HG03521 (cell line): ENCODE results near the gene CEP97.
A peak's percentile ranks its signal among the peaks of the same experiment; 100 is the strongest.
"Not testable (repeated sequence)": the region's sequence is repeated elsewhere in the genome, so short reads cannot be mapped to it uniquely, and the experiment has no call there.

ENCODE experiments used
- ATAC-seq: cut with Tn5 transposase; IDR thresholded peaks from one replicate; pipeline ENCODE4 v1.9.1; 2021; ENCODE audit warnings: mild to moderate bottlenecking, moderate library complexity; ENCODE audit not compliant: unreplicated experiment

The CEP97 gene

DNA sequence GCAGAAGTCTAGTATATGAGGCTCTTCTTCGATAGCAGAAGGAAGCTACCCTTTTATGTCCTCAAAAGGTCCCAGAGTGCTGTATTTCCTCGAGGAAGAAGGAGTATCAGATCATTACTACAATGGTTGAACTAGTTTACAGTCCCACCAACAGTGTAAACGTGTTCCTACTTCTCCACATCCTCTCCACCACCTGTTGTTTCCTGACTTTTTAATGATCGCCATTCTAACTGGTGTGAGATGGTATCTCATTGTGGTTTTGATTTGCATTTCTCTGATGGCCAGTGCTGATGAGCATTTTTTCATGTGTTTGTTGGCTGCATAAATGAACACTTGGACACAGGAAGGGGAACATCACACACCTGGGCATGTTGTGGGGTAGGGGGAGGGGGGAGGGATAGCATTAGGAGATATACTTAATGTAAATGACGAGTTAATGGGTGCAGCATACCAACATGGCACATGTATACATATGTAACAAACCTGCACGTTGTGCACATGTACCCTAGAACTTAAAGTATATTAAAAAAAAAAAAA lies 53.4 kb downstream of the CEP97 start:
- not testable (repeated sequence) for ATAC-seq

DNA sequence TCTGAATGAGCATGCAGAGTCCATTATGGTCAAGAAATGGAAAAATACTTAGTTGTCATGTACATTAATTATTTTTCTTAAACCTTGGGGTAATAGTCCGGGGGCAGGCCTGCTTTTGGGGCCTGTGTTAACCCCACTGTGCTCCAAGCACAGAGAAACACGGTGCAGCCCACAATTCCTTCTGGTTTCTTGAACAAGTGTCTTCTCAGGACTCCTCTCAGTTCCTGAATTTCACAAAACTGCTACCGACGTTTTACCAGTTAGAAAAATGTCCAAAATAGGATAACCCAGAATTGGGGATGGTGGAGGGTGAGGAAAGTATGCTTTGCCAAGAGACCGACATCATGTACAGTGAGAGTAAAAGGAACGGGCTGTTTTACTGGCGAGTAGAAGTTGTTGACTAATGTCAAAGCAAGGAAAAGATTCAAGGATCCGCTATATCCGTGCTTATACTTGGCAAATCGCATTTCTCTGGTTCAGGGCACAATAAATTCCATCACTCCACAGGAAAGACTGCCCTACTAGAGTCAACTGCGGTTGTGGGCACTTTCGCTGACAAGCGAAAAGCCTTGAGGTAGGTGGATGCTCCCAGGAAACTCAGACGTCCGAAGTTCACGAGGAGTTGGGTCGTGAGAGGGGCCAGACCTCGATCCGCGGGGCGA lies 54.1 kb downstream of the CEP97 start:
- ATAC-seq = no peak

DNA sequence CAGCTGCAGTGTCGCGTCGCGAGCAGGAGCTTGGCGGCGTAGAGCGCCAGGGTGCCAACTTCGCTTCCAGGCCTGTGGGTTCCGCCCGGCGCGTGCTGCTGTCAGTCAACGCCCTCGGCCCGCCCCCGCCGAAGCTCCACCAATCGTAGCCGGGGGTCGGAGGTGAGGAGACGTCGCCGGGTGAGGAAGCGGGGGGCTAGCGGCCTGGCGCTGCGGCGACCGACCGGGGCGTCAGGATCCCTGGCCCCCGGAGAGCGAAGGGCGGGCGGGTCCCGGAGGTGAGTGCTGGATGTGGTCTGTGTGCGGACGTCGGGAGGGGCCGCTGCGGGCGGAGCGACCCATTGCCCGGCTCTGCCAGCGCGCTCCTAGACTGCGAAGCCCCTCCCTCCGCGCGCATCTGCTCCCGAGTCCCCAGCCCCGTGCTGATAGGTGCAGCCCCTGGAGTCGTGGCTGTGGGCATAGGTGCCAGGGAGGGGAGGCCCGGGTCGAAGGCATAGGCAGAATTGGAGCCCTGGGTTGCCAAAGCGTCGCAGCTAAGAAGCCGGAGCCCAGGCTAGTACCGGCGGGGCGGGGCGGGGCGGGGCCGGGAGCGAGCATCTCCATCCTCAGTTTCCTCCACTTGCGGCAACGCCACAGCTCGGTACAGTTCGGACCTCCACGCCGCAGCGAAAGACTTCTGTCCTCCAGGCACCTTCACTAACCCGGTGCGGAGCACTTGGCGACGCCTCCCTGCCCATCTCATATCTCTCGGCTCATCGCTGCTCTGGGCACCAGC lies 54.8 kb downstream of the CEP97 start, which contains the start of gene NXPE3:
NXPE3 (plus strand) TSS at position 165 of the 775 bp plus-strand sequence. CDS start 6,386 bp downstream, outside the sequence.
- ATAC-seq = peak; percentile 92

DNA sequence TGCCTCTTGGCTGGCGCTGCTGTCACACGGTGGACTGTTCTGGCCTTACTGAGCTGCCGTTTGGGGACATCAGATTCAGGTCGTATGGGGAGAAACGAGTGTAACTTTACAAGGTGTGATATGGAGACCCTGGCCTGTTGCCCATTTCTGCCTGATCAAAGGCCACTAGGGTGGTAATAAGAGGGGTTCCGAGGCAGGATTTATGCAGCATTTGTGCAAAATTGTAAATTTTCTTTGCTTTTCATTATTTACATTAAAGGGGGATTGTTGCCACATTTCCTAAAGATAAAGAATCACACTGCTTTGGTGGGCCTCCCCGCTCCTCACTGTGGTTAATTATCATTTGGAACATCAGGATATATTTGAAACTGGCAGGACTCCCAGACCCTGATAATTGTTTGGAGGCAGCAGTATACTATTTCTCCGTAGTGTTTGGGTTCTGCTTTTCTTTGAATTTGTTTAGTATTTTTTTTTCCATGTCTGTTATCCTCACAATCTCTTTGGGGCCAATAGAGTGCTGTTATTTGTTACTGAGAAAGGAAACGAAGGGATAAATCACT lies 55.5 kb downstream of the CEP97 start:
- no peak for ATAC-seq

DNA sequence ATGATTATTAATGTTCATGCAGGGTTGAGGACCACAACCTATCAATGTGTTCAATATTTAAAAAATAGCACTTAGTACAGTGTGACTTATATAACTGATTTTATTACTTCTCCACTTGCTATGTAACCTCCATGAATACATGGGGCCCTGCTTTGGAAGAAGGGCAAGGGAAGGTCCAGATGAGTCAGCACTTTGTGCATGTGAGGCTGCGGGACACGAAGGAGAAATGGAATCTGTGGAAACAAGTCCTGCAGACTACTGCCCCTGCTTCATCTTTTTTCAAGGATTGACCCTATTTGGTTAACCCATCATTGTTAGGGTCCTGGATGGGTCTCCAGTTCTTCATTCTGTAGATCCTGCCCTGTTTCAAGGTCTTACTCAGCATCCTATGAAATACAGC lies 56.2 kb downstream of the CEP97 start:
- no peak for ATAC-seq

DNA sequence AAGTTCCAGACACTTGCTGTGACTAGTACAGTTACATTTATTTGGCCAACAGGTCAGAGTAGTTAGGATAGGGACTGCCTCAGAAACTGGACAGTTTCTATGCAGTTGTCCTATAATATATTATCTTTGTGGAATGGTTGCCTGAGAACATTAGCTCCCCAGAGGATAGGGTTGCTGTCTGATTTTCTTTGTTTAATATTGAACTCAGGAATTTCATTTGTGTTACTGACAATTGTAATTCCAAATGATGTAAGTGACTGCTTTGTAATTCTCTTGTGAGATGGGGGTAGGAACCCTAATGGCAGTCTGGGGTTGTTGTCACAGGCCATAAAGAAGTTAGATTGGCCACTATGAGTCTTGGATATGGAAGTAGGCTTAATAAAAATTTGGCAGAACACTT lies 56.8 kb downstream of the CEP97 start:
- no peak for ATAC-seq

DNA sequence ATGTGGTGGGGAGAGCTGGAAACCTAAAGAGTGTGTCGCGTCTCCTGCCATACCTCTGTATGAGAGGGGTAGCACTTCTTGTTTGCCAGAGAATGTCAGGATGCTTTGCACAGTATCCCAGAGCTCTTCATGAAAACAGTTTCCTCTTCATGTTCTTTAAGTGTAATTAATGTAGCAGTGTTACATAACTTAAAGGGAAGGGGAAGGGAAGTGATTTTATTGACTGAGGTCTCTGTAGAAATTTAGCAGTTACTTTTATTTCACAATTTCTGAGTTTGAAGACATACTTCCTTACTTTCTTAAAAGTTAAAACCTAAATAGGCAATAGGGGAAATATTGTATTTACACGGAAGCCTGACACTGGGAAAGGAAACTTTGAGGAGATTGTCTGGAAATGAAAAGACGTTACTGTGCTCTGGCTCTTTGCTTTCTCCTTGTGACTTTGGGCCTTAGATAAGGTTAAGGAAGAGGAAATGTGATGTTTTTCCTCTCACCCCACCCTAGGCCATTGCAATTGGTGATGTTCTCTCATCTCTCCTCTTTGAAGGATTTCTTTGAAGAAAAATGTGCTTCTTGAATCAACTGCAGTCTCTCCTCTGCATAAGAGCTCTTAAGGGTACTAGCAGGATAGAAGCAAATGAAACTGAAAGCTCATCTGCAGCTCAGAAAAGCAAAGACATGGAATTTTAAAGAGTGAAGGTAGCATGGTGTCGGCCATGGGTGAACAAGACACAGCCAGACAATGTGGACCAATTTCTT lies 60.6 kb downstream of the CEP97 start:
- no peak for ATAC-seq

DNA sequence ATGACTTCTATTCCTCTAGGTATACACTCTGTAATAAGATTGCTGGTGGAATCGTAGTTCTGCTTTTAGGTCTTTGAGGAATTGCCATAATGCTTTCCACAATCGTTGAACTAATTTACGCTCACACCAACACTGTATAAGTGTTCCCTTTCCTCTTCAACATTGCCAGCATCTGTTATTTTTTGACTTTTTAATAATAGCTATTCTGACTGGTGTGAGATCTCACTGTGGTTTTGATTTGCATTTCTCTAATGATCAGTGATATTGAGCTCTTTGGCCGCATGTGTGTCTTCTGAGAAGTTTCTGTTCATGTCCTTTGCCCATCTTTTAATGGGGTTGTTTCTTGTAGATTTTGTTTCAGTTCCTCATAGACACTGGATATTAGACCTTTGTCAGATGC lies 67.4 kb downstream of the CEP97 start:
- ATAC-seq = peak; percentile 98

DNA sequence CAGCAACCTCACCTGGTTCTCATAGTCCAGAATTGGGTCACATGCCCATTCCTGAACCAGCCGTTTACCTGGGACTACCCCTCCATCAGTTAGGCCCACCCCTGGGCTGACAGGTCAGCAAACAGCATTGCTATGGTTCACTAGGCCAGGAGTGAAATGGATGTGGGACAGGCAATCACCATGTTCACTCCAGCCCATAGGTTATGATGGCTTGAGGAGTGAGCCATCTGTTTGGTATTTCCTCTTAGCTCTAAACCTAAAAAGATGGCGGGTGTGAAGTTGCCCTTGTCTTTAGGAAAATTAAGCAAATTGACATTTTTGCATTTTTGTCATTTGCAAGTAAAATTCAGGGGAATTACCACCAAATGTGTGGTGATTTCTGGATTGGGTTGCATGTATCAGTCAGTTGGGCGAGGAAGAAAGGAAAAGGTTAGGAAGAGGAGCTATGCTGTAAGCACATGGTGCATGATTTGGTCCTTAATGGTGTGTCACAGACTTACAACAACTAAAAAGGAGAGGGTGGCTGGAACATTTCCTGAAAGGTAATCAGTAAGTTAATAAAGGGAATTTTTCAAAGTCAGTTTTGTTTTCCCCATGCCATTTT lies 71.8 kb downstream of the CEP97 start:
- no peak for ATAC-seq

DNA sequence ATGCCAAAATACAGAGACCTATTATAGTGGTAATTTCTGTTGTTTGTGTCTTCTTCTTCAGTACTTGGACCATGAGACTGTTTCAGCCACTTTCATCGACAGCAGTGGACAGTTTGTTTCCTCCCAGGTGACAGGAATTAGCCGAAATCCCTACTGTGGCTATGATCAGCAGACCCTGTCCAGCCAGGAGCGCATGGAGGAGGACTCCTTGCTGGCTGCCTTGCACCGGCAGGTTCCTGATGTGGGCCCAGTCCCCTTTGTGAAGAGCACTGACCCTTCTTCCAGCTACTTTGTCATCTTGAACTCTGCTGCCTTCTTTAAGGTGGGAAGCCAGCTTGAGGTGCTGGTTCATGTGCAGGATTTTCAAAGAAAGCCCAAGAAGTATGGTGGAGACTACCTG lies 76.8 kb downstream of the CEP97 start:
- ATAC-seq = no peak

DNA sequence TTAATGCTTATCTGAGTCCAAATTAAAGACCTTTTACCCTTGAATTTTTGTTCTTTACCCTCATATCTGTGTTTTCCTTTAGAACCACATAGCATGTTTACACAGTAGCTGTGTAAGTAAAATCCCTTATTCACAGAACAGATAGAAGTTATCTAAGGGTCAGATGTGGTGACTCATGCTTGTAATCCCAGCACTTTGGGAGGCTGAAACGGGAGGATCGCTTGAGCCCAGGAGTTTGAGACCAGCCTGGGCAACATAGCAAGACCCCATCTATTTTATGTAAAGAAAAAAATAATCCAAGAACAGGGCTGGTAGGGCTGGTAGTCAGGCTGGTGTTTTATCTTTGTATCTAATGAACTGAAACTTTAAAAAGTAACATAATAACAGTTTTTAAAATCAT lies 77.8 kb downstream of the CEP97 start:
- no peak for ATAC-seq

DNA sequence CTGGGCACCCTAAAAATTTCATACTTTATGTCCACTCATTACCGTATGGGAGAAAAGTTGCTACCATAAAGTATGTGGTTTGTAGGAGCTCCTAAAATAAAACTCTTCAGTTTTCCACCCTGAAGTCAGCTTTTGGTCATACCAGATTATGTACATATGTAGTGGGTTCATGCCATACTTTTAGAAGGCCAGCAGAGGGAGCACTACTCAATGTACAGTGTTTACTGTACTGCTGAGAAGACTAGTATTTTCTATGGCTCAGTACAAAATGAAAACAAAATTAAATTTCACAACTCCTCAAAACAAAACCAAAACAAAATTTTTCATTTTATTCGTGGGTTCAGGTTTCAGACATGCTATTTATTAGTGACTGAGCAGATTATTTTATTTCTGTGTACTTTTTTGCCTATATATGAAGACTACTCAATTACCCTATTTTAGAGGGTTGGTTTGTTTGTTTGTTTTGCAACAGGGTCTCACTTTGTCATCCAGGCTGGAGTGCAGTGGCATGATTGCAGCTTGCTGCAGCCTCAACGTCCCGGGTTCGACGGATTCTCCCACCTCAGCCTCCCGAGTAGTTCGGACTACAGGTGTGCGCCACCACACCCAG lies 78.9 kb downstream of the CEP97 start:
- peak; percentile 94 for ATAC-seq

DNA sequence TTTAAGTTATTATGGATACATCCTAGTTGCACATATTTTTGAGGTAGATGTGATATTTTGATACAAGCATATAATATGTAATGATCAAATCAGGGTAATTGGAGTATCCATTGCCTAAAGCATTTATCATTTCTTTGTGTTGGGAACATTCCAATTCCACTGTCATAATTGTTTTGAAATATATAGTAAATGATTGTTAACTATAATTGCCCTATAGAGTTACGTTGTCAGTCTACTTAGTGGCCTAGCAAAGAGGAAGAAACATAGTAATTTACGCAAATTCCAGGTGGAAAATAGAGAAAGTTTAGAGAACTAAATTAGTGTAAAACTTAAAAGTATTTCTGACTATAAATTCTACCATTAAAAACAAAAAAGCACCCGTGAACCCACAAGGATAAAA lies 79.5 kb downstream of the CEP97 start:
- ATAC-seq = no peak

DNA sequence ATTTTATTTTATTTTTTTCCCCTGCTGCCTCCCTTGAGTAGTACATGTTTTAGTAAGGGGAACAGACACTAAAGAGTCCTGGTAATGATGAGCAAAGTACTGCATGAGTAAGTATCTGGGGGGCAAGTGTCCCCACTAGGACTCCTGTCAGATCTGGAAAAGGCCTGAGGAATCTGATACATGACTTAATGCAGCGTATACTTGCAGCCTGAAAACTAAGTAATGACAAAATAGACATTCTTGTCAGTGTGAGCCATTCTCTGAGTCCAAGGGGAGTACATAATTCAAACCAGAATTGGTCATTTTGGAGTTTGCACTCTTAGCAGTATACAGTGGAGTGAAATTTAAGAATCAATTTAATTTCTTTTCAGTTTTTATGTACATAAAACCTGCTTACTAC lies 82.1 kb downstream of the CEP97 start:
- no peak for ATAC-seq

DNA sequence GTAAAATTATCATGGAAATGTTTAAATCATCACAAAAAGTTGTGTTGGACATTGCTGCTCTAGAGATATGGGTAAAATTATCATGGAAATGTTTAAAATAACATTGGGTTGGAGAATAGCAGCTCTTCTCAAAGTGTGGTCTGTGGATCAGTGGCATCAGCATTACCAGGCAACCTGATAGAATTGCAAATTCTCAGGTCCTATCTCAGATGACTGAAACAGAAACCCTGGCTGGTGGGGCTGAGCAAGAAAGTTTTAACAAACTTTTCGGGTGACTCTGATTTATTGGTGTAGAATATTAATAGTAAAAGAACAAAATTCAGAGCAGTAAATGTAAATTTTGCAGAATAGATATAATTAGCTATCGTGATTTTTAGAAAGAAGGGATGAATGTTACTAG lies 83.5 kb downstream of the CEP97 start:
- peak; percentile 46 for ATAC-seq

DNA sequence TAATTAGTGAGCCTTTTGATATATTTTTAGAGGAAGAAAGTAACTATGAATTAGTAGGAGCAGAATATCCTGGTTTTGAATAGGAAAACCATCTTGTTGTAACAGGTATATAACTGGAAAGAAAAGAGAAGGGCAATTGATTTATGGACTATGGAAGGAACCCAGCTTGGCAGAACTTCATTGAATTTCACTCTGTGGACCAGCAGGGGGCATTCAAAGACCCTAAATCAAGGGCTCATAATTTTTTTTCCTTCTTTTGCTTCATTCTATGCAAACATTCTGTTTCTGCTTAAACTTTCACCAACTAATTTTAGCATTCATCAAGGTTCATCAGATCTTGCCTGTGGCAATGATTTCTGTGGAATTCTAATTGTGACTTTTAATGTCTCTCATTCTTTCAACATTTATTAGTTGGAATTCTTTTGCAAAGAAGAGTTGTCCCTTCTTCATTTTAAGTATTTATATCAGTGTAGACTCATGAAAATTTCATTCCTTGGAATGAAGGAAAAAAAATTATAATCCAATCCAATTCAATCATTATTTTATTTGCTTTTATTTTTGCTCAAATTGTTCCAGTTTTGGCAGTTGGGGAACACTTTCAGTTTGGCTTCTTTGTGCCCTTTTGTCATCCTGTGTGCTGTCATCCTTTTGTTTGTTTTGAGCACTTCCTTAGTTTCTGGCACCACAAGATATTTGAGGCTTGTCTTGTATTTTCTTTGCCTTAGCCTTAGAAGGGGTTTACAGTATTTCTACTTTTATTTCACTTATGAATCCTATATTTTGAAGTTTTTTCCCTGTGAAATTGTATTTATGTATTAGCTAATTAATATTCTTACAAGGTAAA lies 85.0 kb downstream of the CEP97 start:
- no peak for ATAC-seq

DNA sequence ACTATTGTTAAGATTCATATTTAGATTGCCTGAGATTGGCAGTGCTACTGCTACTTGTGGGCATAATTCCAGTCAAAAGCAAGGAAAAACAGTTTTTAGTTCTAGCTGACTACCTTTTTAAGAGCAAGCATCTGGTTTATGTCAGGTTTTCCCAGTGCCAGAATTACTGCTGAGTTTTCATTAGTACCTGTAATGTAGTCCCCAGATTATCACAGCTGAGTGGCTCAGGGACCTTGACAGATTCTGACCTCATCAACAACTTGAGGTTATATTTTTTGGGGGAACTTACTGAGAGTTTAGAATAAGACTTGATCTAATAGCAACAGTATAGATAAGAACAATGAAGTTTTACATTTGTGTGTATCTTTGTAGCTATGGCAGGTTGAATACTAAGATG lies 85.6 kb downstream of the CEP97 start:
- no peak for ATAC-seq

DNA sequence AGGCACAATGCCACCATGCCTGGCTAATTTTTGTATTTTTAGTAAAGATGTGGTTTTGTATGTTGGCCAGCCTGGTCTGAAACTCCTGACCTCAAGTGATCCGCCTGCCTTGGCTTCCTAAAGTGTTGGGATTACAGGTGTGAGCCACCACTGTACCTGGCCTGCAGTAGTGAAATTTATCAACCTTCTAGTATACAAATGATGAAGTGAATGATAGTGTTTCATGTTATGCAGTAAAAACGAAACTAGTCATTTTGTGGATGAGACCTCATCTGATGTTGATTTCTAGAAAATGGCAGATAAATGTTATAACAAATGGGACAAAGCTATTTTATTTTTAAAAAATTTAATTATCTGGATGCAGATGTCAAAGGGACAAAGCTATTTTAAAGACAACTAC lies 87.5 kb downstream of the CEP97 start:
- no peak for ATAC-seq

DNA sequence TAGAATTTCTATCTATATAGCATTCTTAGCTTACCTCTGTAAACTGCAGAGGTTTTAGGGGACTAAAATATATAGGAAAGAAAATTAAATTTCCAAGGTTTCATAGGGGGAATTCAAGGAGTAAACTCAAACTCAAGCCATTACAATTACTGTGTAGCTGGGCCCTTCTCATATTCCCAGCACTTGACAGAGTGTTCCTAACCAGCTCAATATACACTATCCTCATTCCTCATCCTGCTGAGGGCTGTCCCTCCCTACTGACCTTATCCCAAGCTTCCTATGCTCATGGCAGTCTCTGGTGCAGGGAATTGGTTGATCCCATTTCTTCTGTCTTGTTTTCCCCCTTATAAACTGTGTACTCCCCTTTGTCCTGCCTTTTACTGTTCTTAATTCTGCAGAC lies 88.5 kb downstream of the CEP97 start:
- ATAC-seq = no peak
